Naive thymus-derived CD4-positive, alpha-beta T cell (primary cell): ENCODE results near the gene HMGA1. TPM values are rescaled to one million over a fixed set of nuclear protein-coding genes. Genes with fewer than 3 reads are reported as not detected.

ENCODE experiments used
- ATAC-seq: fragments of 150-1000 bp; cut with Tn5 transposase; 2 replicates; pipeline ENCODE4 v1.10.0; 2021; ENCODE audit warnings: mild to moderate bottlenecking, moderate library complexity
- CTCF ChIA-PET: fragments of 350-600 bp; sonication (Branson Sonifier 250); formaldehyde crosslinking; loops from one replicate; lab custom pipeline; 2021; ENCODE audit warnings: antibody characterized with exemption; lab: Charles Lee
- POLR2A ChIA-PET: fragments of 350-600 bp; sonication (Branson Sonifier 250); formaldehyde crosslinking; loops from one replicate; lab custom pipeline; 2021; ENCODE audit warnings: antibody characterized with exemption, inconsistent platforms; lab: Charles Lee
- DNase-seq, 9 donors: peaks; one replicate each; pipeline versions ENCODE4 v3.0.0 to v3.0.0-alpha.2; 2020 to 2022; ENCODE audit warnings: mixed read lengths in 1 of 9
- H3K27ac ChIP-seq: one replicate; pipeline ENCODE4 v1.7.0; 2013; ENCODE audit warnings: mild to moderate bottlenecking, low read depth, low read length, moderate library complexity
- H3K27me3 ChIP-seq, 2 donors: one replicate each; pipeline ENCODE4 v1.7.0; 2013; ENCODE audit warnings: low read length in 2 of 2, mild to moderate bottlenecking in 2 of 2, moderate library complexity in 2 of 2; ENCODE audit not compliant: control insufficient read depth in 2 of 2, insufficient read depth in 2 of 2
- H3K36me3 ChIP-seq, 3 experiments: 1 replicate in 2 of 3; 2 replicates in 1 of 3; pipeline ENCODE4 v1.7.0; 2013; ENCODE audit warnings: low read length in 3 of 3, mild to moderate bottlenecking in 3 of 3, moderate library complexity in 1 of 3; ENCODE audit not compliant: insufficient read depth in 3 of 3, control insufficient read depth in 2 of 3
- H3K4me1 ChIP-seq, 2 donors: one replicate each; pipeline ENCODE4 v1.7.0; 2013; ENCODE audit warnings: low read length in 2 of 2, mild to moderate bottlenecking in 2 of 2, moderate library complexity in 1 of 2; ENCODE audit not compliant: control insufficient read depth in 2 of 2, insufficient read depth in 2 of 2
- H3K4me3 ChIP-seq: 2 replicates; pipeline ENCODE4 v1.7.0; 2013; ENCODE audit warnings: mild to moderate bottlenecking, low read length
- H3K9me3 ChIP-seq, 3 experiments: 1 replicate in 2 of 3; 2 replicates in 1 of 3; pipeline ENCODE4 v1.7.0; 2013; ENCODE audit warnings: low read length in 3 of 3; ENCODE audit not compliant: control insufficient read depth in 2 of 3
- H3K27ac Mint-ChIP-seq, 9 donors: one replicate each; pipeline ENCODE4 v1.8.0; 2020 to 2022; ENCODE audit warnings: mixed read lengths in 9 of 9, mild to moderate bottlenecking in 8 of 9, moderate library complexity in 5 of 9, inconsistent platforms in 2 of 9
- H3K27me3 Mint-ChIP-seq, 5 donors: one replicate each; pipeline ENCODE4 v1.8.0; 2021 to 2022; ENCODE audit warnings: mixed read lengths in 5 of 5, mild to moderate bottlenecking in 1 of 5
- H3K36me3 Mint-ChIP-seq, 5 donors: one replicate each; pipeline ENCODE4 v1.8.0; 2020 to 2022; ENCODE audit warnings: mixed read lengths in 5 of 5, mild to moderate bottlenecking in 3 of 5, inconsistent platforms in 1 of 5
- H3K4me1 Mint-ChIP-seq, 7 donors: one replicate each; pipeline ENCODE4 v1.8.0; 2020 to 2022; ENCODE audit warnings: mixed read lengths in 7 of 7, mild to moderate bottlenecking in 3 of 7, inconsistent platforms in 1 of 7
- H3K4me3 Mint-ChIP-seq, 10 donors: one replicate each; pipeline ENCODE4 v1.8.0; 2020 to 2022; ENCODE audit warnings: mild to moderate bottlenecking in 10 of 10, mixed read lengths in 10 of 10, moderate library complexity in 6 of 10, inconsistent platforms in 2 of 10
- H3K9me3 Mint-ChIP-seq, 11 donors: one replicate each; pipeline ENCODE4 v1.8.0; 2020 to 2022; ENCODE audit warnings: mixed read lengths in 11 of 11, mild to moderate bottlenecking in 4 of 11, inconsistent platforms in 1 of 11, moderate library complexity in 1 of 11
- intact Hi-C, 2 donors: fragments of 100-400 bp; cut with micrococcal nuclease; formaldehyde crosslinking; loops; one replicate each; pipeline ENCODE4 v1.15.1; 2023
- polyA plus RNA-seq, 2 donors: library from polyadenylated mRNA; unstranded; fragments of 300-500 nt; fragmentation: Illumina TruSeq; gene quantifications; one replicate each; pipeline ENCODE4 v1.2.3, GENCODE V29; 2021
- total RNA-seq, 6 experiments: library from RNA in 5 of 6; stranded (reverse) in 5 of 6; gene quantifications; 1 replicate in 5 of 6; 2 replicates in 1 of 6; pipeline ENCODE4 v1.2.3 and lab custom pipeline; 2021 to 2026

HMGA1 gene
- total and polyA plus RNA-seq, 7 experiments from 2014 or later = 35.7 to 180 (median 94.5) TPM

GRCh38 chr6:34196116-34196832 lies 40.4 kb upstream of the HMGA1 start:
- ChIA-PET POLR2A (interaction anchor here (0.8 to 2.2 kb wide), 8 partner anchors 13 to 230 kb away, joined by 3 to 19 read pairs (median 6); partner anchors contain the start of genes HMGA1, NUDT3 and SMIM29), CTCF (interaction anchor here (0.5 to 4.8 kb wide), 19 partner anchors 9 to 420 kb away, joined by 3 to 47 read pairs (median 4); partner anchors contain the start of genes HMGA1 and SMIM29)
- Mint-ChIP-seq H3K27me3 (peaks cover 0 to 13% (median 0%) of the 10 kb centered on the region in 5 donors), H3K9me3 (no peaks in the 10 kb centered on the region), H3K27ac (peak overlapping the region in 5 of 9 donors; percentile 9 to 69 (median 61)), H3K36me3 (no peaks in the 10 kb centered on the region), H3K4me3 (peak overlapping the region; percentile 79 to 91 (median 87)), H3K4me1 (peaks cover 0 to 11% (median 8%) of the 10 kb centered on the region in 7 donors)
- H3K27me3 ChIP-seq = no peaks in the 10 kb centered on the region
- H3K4me3 ChIP-seq = peak overlapping the region; percentile 90
- intact Hi-C loops = loop anchor here (1.0 to 5.0 kb wide), 13 partner anchors 33 to 944 kb away; partner anchors contain the start of genes HMGA1 (in 1 of the 2), NUDT3 (in 1 of the 2) and SMIM29 (in 1 of the 2)
- H3K9me3 ChIP-seq = no peaks in the 10 kb centered on the region
- peak overlapping the region; percentile 72 for H3K27ac ChIP-seq
- no peaks in the 10 kb centered on the region for H3K36me3 ChIP-seq
- H3K4me1 ChIP-seq = peaks cover 4 to 6% of the 10 kb centered on the region in 2 donors
- ATAC-seq (peak; percentile 99), DNase-seq (peak; percentile 79 to 95 (median 88))

DNA sequence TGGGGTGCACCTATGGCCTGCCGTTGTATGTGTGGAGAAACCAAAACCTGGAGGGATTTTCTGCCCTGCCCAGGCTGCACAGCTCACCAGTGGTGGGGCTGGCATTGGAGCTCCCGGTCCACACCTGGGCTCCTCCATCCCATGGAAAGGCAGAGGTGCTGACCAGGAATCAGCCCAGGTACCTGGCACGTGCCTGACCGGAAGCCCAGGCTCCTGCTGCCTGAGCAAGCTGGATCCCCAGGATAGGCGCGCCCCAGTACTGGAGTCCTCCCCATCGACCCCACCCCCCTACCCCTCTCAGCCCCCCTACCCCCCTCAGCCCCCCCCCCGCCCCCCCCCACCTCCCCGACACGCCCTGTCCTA lies 39.9 kb upstream of the HMGA1 start:
- no peak for ATAC-seq
- H3K4me3 Mint-ChIP-seq = peak overlapping the region; percentile 79 to 91 (median 87)
- Histone ChIP-seq H3K27me3 (no peaks in the 10 kb centered on the region), H3K4me3 (peak overlapping the region; percentile 90), H3K4me1 (peaks cover 4 to 6% of the 10 kb centered on the region in 2 donors), H3K27ac (peak overlapping the region; percentile 72), H3K36me3 (no peaks in the 10 kb centered on the region), H3K9me3 (no peaks in the 10 kb centered on the region)
- peaks cover 0 to 13% (median 0%) of the 10 kb centered on the region in 5 donors for H3K27me3 Mint-ChIP-seq
- H3K27ac Mint-ChIP-seq = peak overlapping the region in 3 of 9 donors; percentile 61 to 69 (median 67)
- ChIA-PET CTCF (interaction anchor here (0.5 to 4.8 kb wide), 14 partner anchors 10 to 419 kb away, joined by 3 to 47 read pairs (median 4); partner anchors contain the start of genes HMGA1 and SMIM29), POLR2A (interaction anchor here (1.0 to 2.2 kb wide), 5 partner anchors 14 to 218 kb away, joined by 4 to 19 read pairs (median 11); partner anchors contain the start of genes HMGA1 and SMIM29)
- no peak for DNase-seq
- intact Hi-C loops = loop anchor here (1.0 to 5.0 kb wide), 13 partner anchors 34 to 943 kb away; partner anchors contain the start of genes HMGA1 (in 1 of the 2), NUDT3 (in 1 of the 2) and SMIM29 (in 1 of the 2)
- H3K36me3 Mint-ChIP-seq = no peaks in the 10 kb centered on the region
- H3K9me3 Mint-ChIP-seq = peaks cover 0 to 1% (median 0%) of the 10 kb centered on the region in 11 donors
- H3K4me1 Mint-ChIP-seq = peaks cover 0 to 11% (median 8%) of the 10 kb centered on the region in 7 donors

DNA sequence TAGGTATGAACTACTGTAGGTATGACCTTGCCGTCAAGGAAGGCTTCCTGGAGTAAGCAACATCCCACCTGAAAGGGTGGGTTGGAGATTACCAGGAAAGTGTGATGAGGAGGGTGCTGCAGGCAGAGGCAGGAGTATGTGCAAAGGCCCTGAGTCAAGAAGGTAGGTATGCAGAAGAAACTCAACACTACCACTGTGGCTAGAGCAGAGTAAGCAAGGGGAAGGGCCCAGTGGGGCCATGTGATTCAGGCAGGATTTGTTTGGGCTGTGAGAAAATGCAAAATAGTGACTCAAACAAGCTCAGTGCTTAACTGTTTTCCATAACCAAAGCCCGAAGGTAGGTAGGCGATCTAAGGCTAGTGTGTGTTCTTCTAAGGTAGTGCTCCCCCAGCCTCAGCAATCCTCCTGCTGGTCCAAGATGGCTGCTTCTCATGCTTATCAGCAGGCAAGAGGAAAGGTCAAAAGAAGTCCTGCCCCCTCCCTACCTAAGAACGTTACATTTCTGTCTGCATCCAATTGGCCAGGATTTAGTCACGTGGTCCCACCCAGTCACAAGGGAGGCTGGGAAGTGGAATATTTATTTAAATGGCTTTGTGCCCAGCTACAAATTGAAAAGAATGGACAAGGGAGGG lies 36.2 kb upstream of the HMGA1 start:
- no peak for DNase-seq
- H3K4me3 ChIP-seq = no peak overlapping the region
- H3K27ac ChIP-seq = no peak overlapping the region
- no peak overlapping the region for H3K4me3 Mint-ChIP-seq
- no peaks in the 10 kb centered on the region for H3K9me3 ChIP-seq
- H3K36me3 Mint-ChIP-seq = no peaks in the 10 kb centered on the region
- H3K36me3 ChIP-seq = no peaks in the 10 kb centered on the region
- no peak overlapping the region for H3K27ac Mint-ChIP-seq
- ChIA-PET POLR2A (interaction anchor here (0.6 to 1.7 kb wide), 2 partner anchors 37 to 215 kb away, joined by 4 to 7 read pairs; partner anchors contain the start of gene HMGA1), CTCF (no interaction called here)
- H3K4me1 ChIP-seq = peaks cover 4 to 6% of the 10 kb centered on the region in 2 donors
- H3K4me1 Mint-ChIP-seq = peaks cover 0 to 8% (median 6%) of the 10 kb centered on the region in 7 donors
- peaks cover 0 to 3% (median 0%) of the 10 kb centered on the region in 11 donors for H3K9me3 Mint-ChIP-seq
- no peaks in the 10 kb centered on the region for H3K27me3 ChIP-seq
- intact Hi-C loops = no loop called here
- ATAC-seq = no peak
- H3K27me3 Mint-ChIP-seq = peaks cover 0 to 10% (median 0%) of the 10 kb centered on the region in 5 donors

- Mint-ChIP-seq H3K27me3 (peaks cover 0 to 10% (median 0%) of the 10 kb centered on the region in 5 donors), H3K36me3 (no peaks in the 10 kb centered on the region), H3K27ac (no peak overlapping the region), H3K9me3 (peaks cover 0 to 3% (median 0%) of the 10 kb centered on the region in 11 donors), H3K4me1 (peaks cover 0 to 3% (median under 1%) of the 10 kb centered on the region in 7 donors), H3K4me3 (no peak overlapping the region)
- ChIA-PET CTCF (interaction anchor here (0.9 kb wide), 2 partner anchors 11 to 213 kb away, joined by 3 to 5 read pairs; no protein-coding TSS in a partner anchor), POLR2A (interaction anchor here (0.6 to 1.7 kb wide), 2 partner anchors 35 to 213 kb away, joined by 4 to 7 read pairs; partner anchors contain the start of gene HMGA1)
- intact Hi-C loops = no loop called here
- Histone ChIP-seq H3K4me1 (no peaks in the 10 kb centered on the region), H3K9me3 (no peaks in the 10 kb centered on the region), H3K4me3 (no peak overlapping the region), H3K27ac (no peak overlapping the region), H3K27me3 (no peaks in the 10 kb centered on the region), H3K36me3 (no peaks in the 10 kb centered on the region)
- ATAC-seq = no peak
- no peak for DNase-seq
These were observed 35.1 kb upstream of the HMGA1 start for GRCh38 chr6:34201455-34202107.

DNA sequence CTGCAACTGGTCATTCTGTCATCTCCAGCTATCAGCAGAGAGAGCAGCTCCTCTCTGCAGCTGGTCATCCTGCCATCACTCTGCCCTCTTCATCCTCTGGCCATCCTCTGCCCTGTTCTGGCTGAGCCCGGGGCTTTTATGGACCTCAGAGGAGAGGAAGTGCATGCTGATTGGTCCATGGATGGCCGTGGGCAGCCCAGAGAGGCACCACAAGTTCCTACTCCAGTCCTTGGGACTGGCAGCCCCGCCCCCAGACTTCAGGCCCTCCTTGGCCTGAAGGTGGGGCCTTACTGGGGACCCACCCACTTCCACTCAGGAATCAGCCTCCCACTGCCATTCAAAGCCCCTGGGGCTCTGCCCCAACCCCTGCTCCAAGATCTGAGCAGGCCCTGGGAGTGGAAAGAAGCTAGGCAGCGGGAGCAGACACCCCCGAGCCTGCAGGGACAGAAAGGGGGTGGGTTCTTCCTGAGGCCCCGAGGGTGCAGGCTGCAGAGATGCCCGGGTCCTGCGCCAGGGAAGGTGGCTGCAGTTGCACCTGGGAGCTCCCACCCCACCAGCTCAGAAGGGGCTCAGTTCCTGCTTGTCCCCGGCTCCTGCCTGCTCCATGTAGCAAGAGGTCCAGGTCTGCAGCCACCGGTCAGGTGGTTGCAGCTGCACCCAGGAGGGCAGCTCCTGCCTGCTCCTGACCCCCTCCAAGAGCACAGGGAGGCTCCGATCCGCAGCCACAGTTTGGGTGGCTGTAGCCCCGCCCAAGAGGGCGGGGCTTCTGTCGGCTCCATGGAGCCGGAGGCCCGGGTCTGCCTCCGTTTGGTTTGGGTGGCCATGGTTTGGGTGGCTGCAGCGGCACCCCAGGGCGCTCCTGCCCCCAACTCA lies 34.1 kb upstream of the HMGA1 start:
- Histone ChIP-seq H3K4me1 (no peaks in the 10 kb centered on the region), H3K9me3 (no peaks in the 10 kb centered on the region), H3K27ac (no peak overlapping the region), H3K36me3 (no peaks in the 10 kb centered on the region), H3K4me3 (no peak overlapping the region), H3K27me3 (no peaks in the 10 kb centered on the region)
- DNase-seq (no peak), ATAC-seq (no peak)
- Mint-ChIP-seq H3K9me3 (peaks cover 0 to 3% (median 0%) of the 10 kb centered on the region in 11 donors), H3K27ac (no peak overlapping the region), H3K4me1 (peaks cover 0 to 2% (median 0%) of the 10 kb centered on the region in 7 donors), H3K4me3 (no peak overlapping the region), H3K27me3 (peaks cover 0 to 8% (median 0%) of the 10 kb centered on the region in 5 donors), H3K36me3 (no peaks in the 10 kb centered on the region)
- CTCF ChIA-PET = interaction anchor here (0.6 to 0.9 kb wide), 4 partner anchors 8 to 212 kb away, joined by 3 to 5 read pairs (median 3); no protein-coding TSS in a partner anchor
- intact Hi-C loops = no loop called here
- POLR2A ChIA-PET = interaction anchor here (1.4 to 1.7 kb wide), 2 partner anchors 24 to 34 kb away, joined by 3 to 7 read pairs; partner anchors contain the start of gene HMGA1
